Measurements from ENCODE around the gene MAPK4. TPM values are rescaled to one million over a fixed set of nuclear protein-coding genes. Genes with fewer than 3 reads are reported as not detected.

The MAPK4 gene
- total and polyA plus RNA-seq, 2 of the 4 experiments (the other 2 are of a cell fraction): not detected

DNA sequence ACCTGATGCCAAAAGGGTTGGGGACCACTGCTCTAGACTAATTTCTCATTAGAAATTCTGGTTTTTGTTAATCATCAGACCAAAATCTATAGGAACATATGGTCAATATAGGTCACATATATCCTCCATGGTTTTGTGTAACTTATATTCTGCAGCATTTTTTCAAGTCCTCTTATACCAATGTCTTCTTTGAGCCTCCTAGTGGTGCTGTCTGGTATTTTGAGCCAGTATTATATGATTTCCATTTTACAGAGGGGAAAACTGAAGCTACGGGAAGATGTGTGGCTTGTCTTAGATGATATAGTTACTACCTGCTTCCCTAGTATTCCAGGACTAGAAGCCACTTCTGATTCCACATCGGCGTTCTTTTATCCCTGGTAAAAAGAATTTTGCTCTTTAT is 13.8 kb downstream of the MAPK4 start:
- Histone ChIP-seq H3K9me1 (ENCODE audit: insufficient read depth, low read length) (no peaks in the 10 kb centered on the region), H4K20me1 (ENCODE audit: insufficient read depth, low read length) (no peaks in the 10 kb centered on the region), H3K27me3 (ENCODE audit: control insufficient read depth, insufficient read depth, low read length) (no peaks in the 10 kb centered on the region), H2AFZ (replicated peaks; ENCODE audit: low read length, poor library complexity) (no peak overlapping the region), H4K91ac (ENCODE audit: insufficient read depth, low read depth, low read length) (no peak overlapping the region), H3K36me3 (ENCODE audit: control insufficient read depth, insufficient read depth, low read length) (no peaks in the 10 kb centered on the region), H3K27ac (ENCODE audit: insufficient read depth, low read length) (no peak overlapping the region), H4K8ac (ENCODE audit: low read depth in 2 of 2, low read length in 2 of 2) (no peak overlapping the region), H3K9ac (ENCODE audit: low read depth, low read length) (no peak overlapping the region), H3K79me1 (ENCODE audit: low read depth in 1 of 2, low read length in 2 of 2) (no peaks in the 10 kb centered on the region), H3K56ac (ENCODE audit: extremely low read depth, insufficient read depth, low read length) (no peak overlapping the region), H3K18ac (ENCODE audit: low read depth, low read length) (no peak overlapping the region), H2BK15ac (ENCODE audit: low read depth, low read length) (no peak overlapping the region), H3K4ac (ENCODE audit: low read depth, low read length) (no peak overlapping the region), H2BK20ac (ENCODE audit: low read depth, low read length) (no peak overlapping the region), H3K4me2 (ENCODE audit: low read depth, low read length) (no peak overlapping the region), H3K14ac (replicated peaks; ENCODE audit: low read depth, low read length) (no peak overlapping the region), H2BK120ac (ENCODE audit: low read depth, low read length) (no peak overlapping the region), H2AK5ac (ENCODE audit: low read depth, low read length) (no peak overlapping the region), H4K5ac (ENCODE audit: low read depth, low read length) (no peak overlapping the region), H3K23ac (ENCODE audit: low read depth, low read length) (no peak overlapping the region), H3K4me1 (ENCODE audit: control insufficient read depth, insufficient read depth, low read length) (no peaks in the 10 kb centered on the region), H2AK9ac (replicated peaks; ENCODE audit: low read depth, low read length, poor library complexity) (no peak overlapping the region), H3K4me3 (ENCODE audit: insufficient read depth, low read depth, low read length) (no peak overlapping the region), H2BK5ac (ENCODE audit: low read depth, low read length, poor library complexity, severe bottlenecking) (no peak overlapping the region), H3K9me3 (ENCODE audit: control insufficient read depth, insufficient read depth, low read length) (no peaks in the 10 kb centered on the region)
- in situ Hi-C loops (cut with MboI; ENCODE audit: low sequenced_read_pairs): no loop called here
- no peak for ATAC-seq (ENCODE audit: low read depth)
- POLR2A ChIA-PET (ENCODE audit: unreplicated experiment): no interaction called here
- CTCF ChIA-PET: no interaction called here
- intact Hi-C loops (cut with micrococcal nuclease): no loop called here
- no TSS peak for BruUV-seq (replicated peaks)
- dilution Hi-C loops (cut with HindIII; ENCODE audit: low sequenced_read_pairs, unreplicated experiment): no loop called here
- DNase-seq: no peak
- WGBS, 2 experiments (ENCODE audit: extremely low coverage in 2 of 2, insufficient read length in 1 of 2): no CpG with 5 or more reads among the region's 3 CpGs
- TF ChIP-seq MXI1 (IDR thresholded peaks at IDR 0.05; ENCODE audit: borderline replicate concordance, low read depth, low read length) (no peak), NFE2L2 (IDR thresholded peaks at IDR 0.05; ENCODE audit: low read depth, low read length) (no peak), CEBPB (IDR thresholded peaks at IDR 0.05; ENCODE audit: low read depth, low read length) (no peak), POLR2A (IDR thresholded peaks at IDR 0.05; ENCODE audit: low read depth, low read length) (no peak), RFX5 (IDR thresholded peaks at IDR 0.05; ENCODE audit: low read depth, low read length) (no peak), RCOR1 (IDR thresholded peaks at IDR 0.05; ENCODE audit: insufficient replicate concordance, low read length) (no peak), RAD21 (IDR thresholded peaks at IDR 0.05; ENCODE audit: low read length) (no peak), SMC3 (IDR thresholded peaks at IDR 0.05; ENCODE audit: low read depth, low read length) (no peak), BHLHE40 (IDR thresholded peaks at IDR 0.05; ENCODE audit: low read depth, low read length) (no peak), MAFK (IDR thresholded peaks at IDR 0.05; ENCODE audit: low read depth, low read length) (no peak), FOS (IDR thresholded peaks at IDR 0.05; ENCODE audit: low read depth, low read length) (no peak), CHD1 (IDR thresholded peaks at IDR 0.05; ENCODE audit: low read depth, low read length) (no peak), MAZ (IDR thresholded peaks at IDR 0.05; ENCODE audit: borderline replicate concordance, low read depth, low read length) (no peak)
- TF ChIP-seq, protein P1, sequence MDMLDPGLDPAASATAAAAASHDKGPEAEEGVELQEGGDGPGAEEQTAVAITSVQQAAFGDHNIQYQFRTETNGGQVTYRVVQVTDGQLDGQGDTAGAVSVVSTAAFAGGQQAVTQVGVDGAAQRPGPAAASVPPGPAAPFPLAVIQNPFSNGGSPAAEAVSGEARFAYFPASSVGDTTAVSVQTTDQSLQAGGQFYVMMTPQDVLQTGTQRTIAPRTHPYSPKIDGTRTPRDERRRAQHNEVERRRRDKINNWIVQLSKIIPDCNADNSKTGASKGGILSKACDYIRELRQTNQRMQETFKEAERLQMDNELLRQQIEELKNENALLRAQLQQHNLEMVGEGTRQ (IDR thresholded peaks at IDR 0.05; ENCODE audit: low read depth, low read length): no peak
- TF ChIP-seq, protein P2, sequence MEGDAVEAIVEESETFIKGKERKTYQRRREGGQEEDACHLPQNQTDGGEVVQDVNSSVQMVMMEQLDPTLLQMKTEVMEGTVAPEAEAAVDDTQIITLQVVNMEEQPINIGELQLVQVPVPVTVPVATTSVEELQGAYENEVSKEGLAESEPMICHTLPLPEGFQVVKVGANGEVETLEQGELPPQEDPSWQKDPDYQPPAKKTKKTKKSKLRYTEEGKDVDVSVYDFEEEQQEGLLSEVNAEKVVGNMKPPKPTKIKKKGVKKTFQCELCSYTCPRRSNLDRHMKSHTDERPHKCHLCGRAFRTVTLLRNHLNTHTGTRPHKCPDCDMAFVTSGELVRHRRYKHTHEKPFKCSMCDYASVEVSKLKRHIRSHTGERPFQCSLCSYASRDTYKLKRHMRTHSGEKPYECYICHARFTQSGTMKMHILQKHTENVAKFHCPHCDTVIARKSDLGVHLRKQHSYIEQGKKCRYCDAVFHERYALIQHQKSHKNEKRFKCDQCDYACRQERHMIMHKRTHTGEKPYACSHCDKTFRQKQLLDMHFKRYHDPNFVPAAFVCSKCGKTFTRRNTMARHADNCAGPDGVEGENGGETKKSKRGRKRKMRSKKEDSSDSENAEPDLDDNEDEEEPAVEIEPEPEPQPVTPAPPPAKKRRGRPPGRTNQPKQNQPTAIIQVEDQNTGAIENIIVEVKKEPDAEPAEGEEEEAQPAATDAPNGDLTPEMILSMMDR (conservative IDR thresholded peaks at IDR 0.05; ENCODE audit: low read depth, low read length): no peak
- TF ChIP-seq, protein P3, sequence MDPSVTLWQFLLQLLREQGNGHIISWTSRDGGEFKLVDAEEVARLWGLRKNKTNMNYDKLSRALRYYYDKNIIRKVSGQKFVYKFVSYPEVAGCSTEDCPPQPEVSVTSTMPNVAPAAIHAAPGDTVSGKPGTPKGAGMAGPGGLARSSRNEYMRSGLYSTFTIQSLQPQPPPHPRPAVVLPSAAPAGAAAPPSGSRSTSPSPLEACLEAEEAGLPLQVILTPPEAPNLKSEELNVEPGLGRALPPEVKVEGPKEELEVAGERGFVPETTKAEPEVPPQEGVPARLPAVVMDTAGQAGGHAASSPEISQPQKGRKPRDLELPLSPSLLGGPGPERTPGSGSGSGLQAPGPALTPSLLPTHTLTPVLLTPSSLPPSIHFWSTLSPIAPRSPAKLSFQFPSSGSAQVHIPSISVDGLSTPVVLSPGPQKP (IDR thresholded peaks at IDR 0.05; ENCODE audit: borderline replicate concordance, low read depth, low read length): no peak
